ENCODE measurements around the gene UBASH3B.
A peak's percentile ranks its signal among the peaks of the same experiment; 100 is the strongest.

The UBASH3B gene

GRCh38 chr11:122755409-122755808 is 99.9 kb downstream of the UBASH3B start:
- no peak for DNase-seq (ENCODE audit: low read depth)

- DNase-seq (ENCODE audit: low read depth): no peak
Measured at GRCh38 chr11:122755941-122756340, 100.4 kb downstream of the UBASH3B start.

- DNase-seq (ENCODE audit: low read depth): peak; percentile 32
Measured at GRCh38 chr11:122756417-122756816, 100.9 kb downstream of the UBASH3B start.

GRCh38 chr11:122757201-122757600 is 101.7 kb downstream of the UBASH3B start:
- DNase-seq (ENCODE audit: low read depth): no peak

- DNase-seq (ENCODE audit: low read depth): no peak
Measured at GRCh38 chr11:122758339-122758738, 102.8 kb downstream of the UBASH3B start.

DNA sequence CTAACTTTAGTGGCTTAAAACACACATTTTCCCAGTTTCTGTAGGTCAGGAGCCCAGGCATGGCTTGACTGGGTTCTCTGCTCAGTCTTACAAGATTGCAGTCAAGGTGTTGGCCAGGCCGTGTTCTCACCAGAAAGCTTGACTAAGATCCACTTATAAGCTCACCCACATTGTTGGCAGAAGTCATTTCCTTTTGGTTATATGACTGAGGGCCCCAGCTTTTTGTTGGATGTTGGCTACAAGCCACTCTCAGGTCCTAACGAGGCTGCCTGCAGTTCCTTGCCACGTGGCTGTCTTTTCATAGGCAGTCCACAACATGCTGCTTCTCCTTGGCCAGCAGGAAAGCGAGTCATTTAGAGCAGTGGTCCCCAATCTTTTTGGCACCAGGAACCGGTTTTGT is 103.5 kb downstream of the UBASH3B start:
- DNase-seq (ENCODE audit: low read depth): no peak

DNA sequence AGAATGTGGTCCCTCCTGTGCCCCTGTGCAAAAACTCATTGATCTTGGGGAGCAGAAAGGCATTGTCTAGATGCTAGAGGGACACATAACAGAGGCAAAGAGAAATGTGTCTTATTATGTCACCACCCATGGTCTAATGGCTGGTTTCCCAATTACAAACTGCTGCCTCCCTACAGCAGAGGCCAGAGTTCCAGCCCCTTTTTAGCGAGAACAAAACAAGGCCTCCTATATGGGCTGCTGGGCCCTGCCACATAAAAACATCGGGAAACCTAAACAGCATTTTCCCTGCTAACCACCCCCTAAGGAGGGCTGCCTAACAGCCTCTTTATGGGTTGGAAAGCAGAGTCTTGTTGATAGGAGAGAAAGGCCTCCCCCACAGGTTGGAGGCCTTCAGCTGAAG is 107.6 kb downstream of the UBASH3B start:
- DNase-seq (ENCODE audit: low read depth): no peak

GRCh38 chr11:122764371-122765090 is 109.0 kb downstream of the UBASH3B start:
- no peak for DNase-seq (ENCODE audit: low read depth)

- DNase-seq (ENCODE audit: low read depth): no peak
Measured at GRCh38 chr11:122765487-122766131, 110.1 kb downstream of the UBASH3B start.

GRCh38 chr11:122769126-122769780 is 113.7 kb downstream of the UBASH3B start:
- DNase-seq (ENCODE audit: low read depth): no peak

DNA sequence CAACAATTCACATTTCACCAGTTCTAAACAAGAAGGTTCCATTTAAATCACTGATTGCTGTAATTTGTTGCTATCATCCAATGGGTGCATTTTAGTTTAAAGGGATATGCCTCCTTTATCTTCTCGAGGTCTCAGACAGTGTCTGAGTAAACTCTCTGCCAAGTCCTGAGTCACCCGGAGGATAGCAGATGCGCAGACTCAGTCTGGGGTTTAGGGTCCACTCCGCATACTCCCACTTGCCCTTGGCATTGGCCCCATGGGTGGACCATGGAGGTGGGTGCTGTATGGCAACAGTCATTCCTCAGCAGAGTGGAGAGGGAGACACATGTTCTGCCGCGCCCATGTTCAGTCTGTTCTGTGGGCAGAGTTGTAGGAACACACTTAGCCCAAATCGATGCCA is 117.4 kb downstream of the UBASH3B start:
- DNase-seq (ENCODE audit: low read depth): no peak

- DNase-seq (ENCODE audit: low read depth): no peak
Measured at GRCh38 chr11:122773781-122774266, 118.3 kb downstream of the UBASH3B start.

GRCh38 chr11:122775675-122776271 is 120.3 kb downstream of the UBASH3B start:
- no peak for DNase-seq (ENCODE audit: low read depth)

DNA sequence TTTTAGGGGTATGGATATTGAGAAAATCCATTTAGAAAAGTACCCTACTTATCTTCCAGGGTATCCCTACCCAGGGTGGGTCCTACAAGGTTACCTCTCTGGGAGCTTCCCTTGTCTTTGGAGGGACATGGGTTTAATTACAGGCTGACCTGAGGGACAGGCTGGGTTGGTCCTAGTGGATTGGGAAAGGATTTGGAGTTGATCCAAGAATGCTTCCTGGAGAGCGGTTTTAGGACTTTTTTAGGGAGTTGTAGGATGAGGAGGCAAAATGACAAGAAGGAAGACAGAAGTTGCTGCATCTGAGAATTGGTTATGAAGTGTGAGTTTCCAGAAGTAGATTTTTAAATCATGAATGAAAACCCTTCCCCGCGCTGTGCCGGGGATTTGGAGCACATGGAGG is 121.0 kb downstream of the UBASH3B start:
- DNase-seq (ENCODE audit: low read depth): no peak

DNA sequence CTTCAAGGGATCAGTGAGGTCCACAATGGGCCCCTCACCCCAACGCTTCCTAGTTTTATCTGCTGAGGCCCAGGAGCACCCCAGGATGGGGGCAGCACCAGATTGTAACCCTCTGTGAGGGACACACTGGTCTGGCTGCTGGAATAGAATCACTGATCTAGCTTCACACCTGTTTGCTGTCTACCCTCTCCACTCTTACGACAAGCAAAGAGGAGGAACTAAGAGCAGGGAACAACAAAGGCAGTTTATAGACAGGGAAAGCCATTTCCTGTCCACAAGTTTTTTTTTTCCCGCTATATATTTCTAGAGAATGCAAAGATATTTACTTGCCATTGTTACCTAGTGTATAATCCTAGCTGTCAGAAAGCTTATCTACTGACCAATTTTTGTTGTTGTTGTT is 121.8 kb downstream of the UBASH3B start:
- no peak for DNase-seq (ENCODE audit: low read depth)

DNA sequence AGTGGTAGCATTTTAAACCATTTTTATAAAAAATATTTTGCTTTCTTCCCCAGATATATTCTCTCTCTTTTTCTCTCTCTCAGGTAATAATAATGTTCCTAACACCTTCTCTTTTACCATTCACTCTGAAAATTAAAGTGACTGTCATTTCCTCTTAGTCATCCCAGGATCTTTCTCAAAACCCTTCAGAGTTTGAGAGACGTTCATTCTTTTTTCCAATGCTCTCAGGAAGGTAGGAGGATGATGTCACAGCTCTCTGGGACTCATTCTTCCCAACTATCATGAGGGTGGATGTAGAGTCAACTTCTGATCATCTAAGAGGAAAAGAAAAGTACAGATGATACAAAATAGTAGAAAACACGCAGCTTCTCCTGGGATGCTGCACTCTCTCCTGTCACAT is 122.6 kb downstream of the UBASH3B start:
- DNase-seq (ENCODE audit: low read depth): no peak

DNA sequence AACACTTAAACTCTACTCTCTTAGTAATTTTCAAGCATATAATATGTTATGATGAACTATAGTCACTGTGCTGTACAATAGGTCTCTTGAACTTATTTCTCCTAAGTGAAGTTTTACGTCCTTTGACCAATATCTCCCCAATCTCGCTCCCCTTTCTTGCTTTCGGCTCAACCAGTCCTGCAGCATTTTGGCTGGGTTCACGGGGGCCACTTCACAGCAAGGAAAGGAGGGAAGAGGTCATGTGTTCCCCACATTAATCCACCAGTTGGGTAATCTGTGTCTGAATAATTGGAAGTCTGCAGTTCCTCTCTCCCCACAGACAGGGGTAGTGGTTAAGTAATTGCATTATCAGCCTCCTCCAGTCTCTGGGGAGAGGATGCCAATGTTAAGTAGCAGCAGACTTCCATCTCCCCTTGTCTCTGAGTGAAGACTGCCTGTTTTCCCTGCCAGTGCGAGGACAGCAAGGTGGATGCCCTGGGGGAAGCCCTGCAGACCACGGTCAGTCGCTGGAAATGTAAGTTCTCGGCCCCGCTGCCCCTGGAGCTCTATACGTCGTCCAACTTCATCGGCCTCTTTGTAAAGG is 123.6 kb downstream of the UBASH3B start:
- DNase-seq (ENCODE audit: low read depth): no peak

DNA sequence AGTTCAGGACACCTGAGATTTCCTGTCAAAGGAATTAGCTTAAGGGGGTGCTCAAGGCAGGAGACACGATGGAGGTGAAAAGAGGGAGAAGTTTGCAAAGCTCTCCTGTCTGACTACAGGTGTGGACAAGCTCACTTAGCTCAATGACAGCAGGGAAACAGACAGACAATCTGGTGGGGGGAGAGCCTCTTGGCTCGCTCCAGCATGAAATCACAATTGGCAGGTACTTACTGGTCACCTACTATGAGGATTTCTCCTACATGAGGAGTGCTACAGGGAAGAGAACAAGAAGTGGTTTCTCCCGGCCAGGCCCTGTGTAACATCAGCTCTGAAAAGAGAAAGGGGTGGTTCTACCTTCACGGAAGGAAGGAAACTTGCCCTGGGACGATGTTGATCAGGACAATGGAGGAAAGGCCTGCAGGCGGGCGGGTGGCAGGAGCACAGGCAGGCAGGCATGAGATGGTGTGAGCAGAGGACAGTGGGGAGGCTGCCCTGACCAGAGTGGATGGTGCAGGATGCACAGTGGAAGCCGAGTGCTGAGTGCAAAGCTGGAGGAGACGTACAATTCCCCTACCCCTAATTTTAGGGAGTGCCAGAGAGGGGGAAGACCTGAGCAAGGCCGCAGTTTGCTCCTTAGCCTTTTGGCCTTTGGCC is 124.9 kb downstream of the UBASH3B start:
- DNase-seq (ENCODE audit: low read depth): no peak

DNA sequence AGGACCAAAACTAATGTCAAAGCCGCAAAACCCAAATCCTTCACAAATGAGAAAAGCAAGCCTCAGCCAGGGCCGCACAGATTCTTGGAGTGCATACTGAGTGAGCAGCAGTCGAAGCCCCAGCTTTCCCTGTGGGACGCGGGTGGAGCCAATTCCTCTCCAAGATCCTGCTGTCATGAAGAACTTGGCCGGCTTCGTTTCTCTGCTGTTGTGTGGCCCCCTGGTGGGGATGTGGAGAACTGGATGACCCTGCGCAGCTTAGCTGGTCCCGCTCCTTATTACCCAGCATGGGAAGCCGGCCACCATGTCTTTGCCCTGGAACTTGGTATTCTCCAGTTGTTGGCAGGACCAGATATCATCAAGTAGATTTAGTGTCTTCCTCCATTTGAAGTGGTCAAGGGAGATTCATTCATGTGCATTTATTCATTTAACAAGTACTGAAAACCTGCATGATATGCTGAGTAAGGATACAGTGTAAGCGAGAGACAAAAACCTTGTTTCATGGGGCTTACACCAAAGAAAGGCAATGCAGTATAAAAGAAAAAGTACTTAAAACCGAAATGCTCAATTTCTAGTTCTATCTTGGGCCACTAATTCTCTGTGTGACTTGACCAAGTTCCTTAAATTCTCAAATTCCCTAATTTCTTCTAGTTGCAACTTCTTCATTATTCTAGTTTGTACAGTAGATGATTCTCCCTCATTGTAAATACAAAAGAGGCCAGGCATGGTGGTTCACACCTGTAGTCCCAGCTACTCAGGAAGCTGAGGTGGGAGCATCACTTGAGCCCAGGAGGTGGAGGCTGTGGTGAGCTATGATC is 126.1 kb downstream of the UBASH3B start:
- DNase-seq (ENCODE audit: low read depth): peak; percentile 49

DNA sequence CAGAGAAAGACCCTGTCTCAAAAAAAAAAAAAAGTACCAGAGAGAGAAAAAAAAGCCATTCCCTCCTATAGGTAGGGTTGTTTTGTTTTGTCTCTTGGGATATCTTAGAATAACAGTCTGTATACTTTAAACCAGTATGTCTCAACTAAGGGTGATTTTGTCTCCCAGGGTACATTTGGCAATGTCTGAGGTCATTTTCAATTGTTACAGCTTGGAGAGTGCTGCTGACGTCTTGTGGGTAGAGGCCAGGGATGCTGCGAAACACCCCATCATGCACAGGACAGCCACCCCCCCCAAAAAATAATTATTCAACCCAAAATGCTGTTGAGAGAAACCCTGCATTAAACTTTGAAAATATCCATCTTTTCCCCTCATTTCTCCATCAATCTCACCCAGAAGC is 126.7 kb downstream of the UBASH3B start:
- no peak for DNase-seq (ENCODE audit: low read depth)

Data from T follicular helper cell (primary cell).